Mucosa of descending colon (tissue), 3 donors: Measurements from ENCODE around the gene NFIB. TPM values are rescaled to one million over a fixed set of nuclear protein-coding genes. Genes with fewer than 3 reads are reported as not detected.

ENCODE experiments used
- ATAC-seq: fragments of 200-7000 bp; cut with Tn5 transposase; one replicate; pipeline ENCODE4 v1.9.1; 2020; ENCODE audit warnings: mild to moderate bottlenecking, moderate library complexity
- DNase-seq, 3 donors: peaks; one replicate each; pipeline ENCODE4 v3.0.0-alpha.2; 2020
- H3K36me3 ChIP-seq: fragments of 200-600 bp; one replicate; pipeline ENCODE4 v1.8.0; 2021; ENCODE audit warnings: low read depth, mild to moderate bottlenecking
- H3K4me1 ChIP-seq: fragments of 200-600 bp; one replicate; pipeline ENCODE4 v1.8.0; 2021; ENCODE audit warnings: low read depth, mild to moderate bottlenecking
- H3K4me3 ChIP-seq: fragments of 200-600 bp; one replicate; pipeline ENCODE4 v1.8.0; 2021; ENCODE audit warnings: mild to moderate bottlenecking
- H3K9me3 ChIP-seq: fragments of 200-600 bp; one replicate; pipeline ENCODE4 v1.8.0; 2021; ENCODE audit warnings: mild to moderate bottlenecking
- CTCF ChIP-seq: fragments of 200-600 bp; IDR thresholded peaks from one replicate; pipeline ENCODE4 v1.8.0; 2022; ENCODE audit warnings: antibody characterized with exemption, mild to moderate bottlenecking
- intact Hi-C, 2 donors: fragments of 100-400 bp; cut with DNase I in 1 of 2; cut with micrococcal nuclease in 1 of 2; formaldehyde crosslinking; loops; one replicate each; pipeline versions ENCODE4 v1.11.0 to v1.11.1; 2022; cut with DNase I, micrococcal nuclease
- total RNA-seq, 3 donors: library from RNA; stranded (reverse); fragmentation: NEBNext Ultra II Directional in 2 of 3; extraction: Animal tissue kit (Norgen Biotek cat#: 25700) in 2 of 3; gene quantifications; one replicate each; pipeline versions ENCODE4 v1.2.1 to v1.2.4, GENCODE V29; 2021 to 2023
- donor health status: DM: no; HTN: no; CAD: no; lungs with moderate emphysema.
- donor health status: DM: no; HTN: no; CAD: no.
- donor health status: DM: no; HTN: yes; CAD: no.

Gene NFIB
- total RNA-seq, 3 donors from 2014 or later: 59.7 to 85.5 (median 62.6) TPM

GRCh38 chr9:14180960-14181537, 132.9 kb downstream of the NFIB start:
- Histone ChIP-seq H3K4me1 (peaks cover 15% of the 10 kb centered on the region), H3K36me3 (no peaks in the 10 kb centered on the region), H3K9me3 (no peaks in the 10 kb centered on the region), H3K4me3 (no peak overlapping the region)
- DNase-seq: no peak
- TF ChIP-seq CTCF: no peak
- intact Hi-C loops: no loop called here
- ATAC-seq: peak; percentile 58

- Histone ChIP-seq H3K36me3 (no peaks in the 10 kb centered on the region), H3K4me3 (no peak overlapping the region), H3K4me1 (peaks cover 15% of the 10 kb centered on the region), H3K9me3 (no peaks in the 10 kb centered on the region)
- peak; percentile 38 to 59 (median 48) for DNase-seq
- intact Hi-C loops: no loop called here
- TF ChIP-seq CTCF: no peak
- ATAC-seq: peak; percentile 60
These were observed 133.6 kb downstream of the NFIB start for GRCh38 chr9:14180093-14180959.

GRCh38 chr9:14179449-14179848, 134.5 kb downstream of the NFIB start:
- Histone ChIP-seq H3K4me1 (peaks cover 15% of the 10 kb centered on the region), H3K36me3 (no peaks in the 10 kb centered on the region), H3K9me3 (no peaks in the 10 kb centered on the region), H3K4me3 (no peak overlapping the region)
- intact Hi-C loops: no loop called here
- peak in 1 of 3 donors; percentile 53 for DNase-seq
- TF ChIP-seq CTCF: no peak
- ATAC-seq: peak; percentile 92

GRCh38 chr9:14175778-14176177, 138.2 kb downstream of the NFIB start:
- no peaks in the 10 kb centered on the region for H3K36me3 ChIP-seq
- intact Hi-C loops: no loop called here
- ATAC-seq (no peak), DNase-seq (no peak)
- peaks cover 13% of the 10 kb centered on the region for H3K4me1 ChIP-seq
- no peaks in the 10 kb centered on the region for H3K9me3 ChIP-seq
- no peak for TF ChIP-seq CTCF
- H3K4me3 ChIP-seq: no peak overlapping the region

- no peaks in the 10 kb centered on the region for H3K4me1 ChIP-seq
- no peak for TF ChIP-seq CTCF
- intact Hi-C loops: no loop called here
- H3K36me3 ChIP-seq: no peaks in the 10 kb centered on the region
- ATAC-seq (no peak), DNase-seq (no peak)
- H3K9me3 ChIP-seq: no peaks in the 10 kb centered on the region
- H3K4me3 ChIP-seq: no peak overlapping the region
These were observed 140.2 kb downstream of the NFIB start for GRCh38 chr9:14173713-14174112.
